Smooth muscle cell of the brain vasculature (primary cell): ENCODE data around the gene GPC6.
A peak's percentile ranks its signal among the peaks of the same experiment; 100 is the strongest.

ENCODE experiments used
- DNase-seq: peaks from one replicate; pipeline ENCODE4 v3.0.0-alpha.2; 2012; ENCODE audit warnings: low read depth, low spot score

GPC6 gene

DNA sequence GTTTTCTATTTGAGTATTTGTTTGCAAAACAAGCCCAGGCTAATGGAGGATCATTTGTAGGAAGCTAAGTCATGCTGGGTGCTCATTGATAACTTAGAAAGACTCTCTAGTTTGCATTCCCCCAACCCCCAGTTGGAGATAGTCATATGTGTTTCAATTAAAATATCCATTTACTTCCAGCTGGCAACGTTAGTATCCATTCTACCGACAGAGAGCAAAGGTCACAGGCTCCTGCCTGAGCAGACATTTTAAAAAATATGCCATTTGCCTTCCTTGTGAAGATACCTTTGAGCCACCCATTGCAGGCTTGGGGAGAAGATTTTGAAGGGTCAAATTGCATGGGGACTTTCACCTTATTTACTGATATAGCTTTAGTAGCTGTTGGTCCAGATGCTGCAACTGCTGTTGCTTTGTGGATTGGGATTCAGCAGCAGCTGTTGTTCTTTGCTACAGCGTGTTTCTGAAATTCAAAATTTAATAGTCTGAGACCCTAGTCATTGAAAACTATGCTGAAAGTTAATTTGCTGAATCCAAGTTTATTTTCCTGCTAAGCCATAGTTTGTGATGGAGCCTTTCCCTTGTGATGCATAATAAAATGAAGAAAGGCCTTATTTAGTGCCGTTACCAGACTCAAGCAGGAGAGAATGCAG, 335.1 kb downstream of the GPC6 start:
- no peak for DNase-seq

- no peak for DNase-seq
Measured at GRCh38 chr13:93562676-93563075, 336.1 kb downstream of the GPC6 start.

DNA sequence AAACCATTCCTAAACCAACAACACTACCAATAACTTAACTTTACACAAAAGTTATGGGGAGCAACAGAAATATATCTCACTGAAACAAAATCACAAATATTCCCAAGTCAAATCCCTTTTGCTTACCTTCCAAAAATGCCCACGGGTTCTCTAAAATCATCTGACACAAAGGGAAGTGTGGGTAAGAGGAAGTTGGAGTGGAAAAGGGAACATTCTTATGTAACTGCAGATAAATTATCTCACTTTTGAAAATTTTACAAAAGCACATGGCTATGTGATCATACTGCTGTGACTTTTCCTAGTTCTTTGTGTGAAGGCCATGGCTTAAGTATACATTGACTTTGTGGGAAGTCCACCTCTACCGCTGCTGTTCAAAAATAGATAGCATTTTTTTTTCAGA, 350.5 kb downstream of the GPC6 start:
- no peak for DNase-seq

DNA sequence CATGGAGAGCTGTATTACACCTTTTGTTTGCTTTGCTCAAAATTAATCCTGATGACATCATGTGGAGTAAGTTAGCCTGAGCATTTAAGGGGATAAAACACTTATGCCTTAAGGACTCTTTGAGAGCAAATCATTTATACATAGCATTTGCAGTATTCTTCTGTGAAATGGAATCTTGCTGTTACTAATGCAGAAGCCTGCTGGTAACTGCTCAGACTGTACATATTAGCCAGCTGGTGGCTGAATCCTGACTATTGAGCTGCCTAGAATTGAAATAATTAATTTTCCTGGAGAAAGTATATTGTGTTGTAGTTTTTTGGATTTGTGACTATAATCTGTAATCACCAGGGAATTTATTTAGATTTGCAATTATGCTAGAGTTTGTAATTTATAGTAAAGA, 363.2 kb downstream of the GPC6 start:
- DNase-seq: no peak

- no peak for DNase-seq
Measured at GRCh38 chr13:93603043-93603442, 376.4 kb downstream of the GPC6 start.

- no peak for DNase-seq
Measured at GRCh38 chr13:93614776-93615175, 388.2 kb downstream of the GPC6 start.

GRCh38 chr13:93620181-93620765, 393.7 kb downstream of the GPC6 start:
- DNase-seq: no peak

GRCh38 chr13:93621051-93621450, 394.4 kb downstream of the GPC6 start:
- no peak for DNase-seq

DNA sequence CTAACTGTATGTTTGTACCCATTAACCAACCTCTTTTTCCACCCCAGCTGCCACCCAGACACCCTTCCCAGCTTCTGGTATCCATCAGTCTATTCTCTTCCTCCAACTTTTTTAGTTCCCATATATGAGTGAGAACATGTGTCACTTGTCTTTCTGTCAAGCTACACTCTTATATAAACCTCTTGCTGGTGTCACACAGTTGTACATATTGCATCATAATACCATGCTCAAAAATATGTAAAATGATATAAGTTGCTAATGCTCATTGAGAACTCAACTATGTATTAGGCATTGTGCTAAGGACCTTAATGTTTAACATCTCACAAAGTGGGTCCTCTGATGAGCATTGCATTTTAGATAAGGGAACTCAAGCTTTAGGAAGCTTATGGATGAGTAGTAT, 395.4 kb downstream of the GPC6 start:
- no peak for DNase-seq

- no peak for DNase-seq
Measured at GRCh38 chr13:93624311-93624777, 397.7 kb downstream of the GPC6 start.

GRCh38 chr13:93625536-93625935, 398.9 kb downstream of the GPC6 start:
- no peak for DNase-seq

GRCh38 chr13:93628136-93628797, 401.7 kb downstream of the GPC6 start:
- DNase-seq: no peak

DNA sequence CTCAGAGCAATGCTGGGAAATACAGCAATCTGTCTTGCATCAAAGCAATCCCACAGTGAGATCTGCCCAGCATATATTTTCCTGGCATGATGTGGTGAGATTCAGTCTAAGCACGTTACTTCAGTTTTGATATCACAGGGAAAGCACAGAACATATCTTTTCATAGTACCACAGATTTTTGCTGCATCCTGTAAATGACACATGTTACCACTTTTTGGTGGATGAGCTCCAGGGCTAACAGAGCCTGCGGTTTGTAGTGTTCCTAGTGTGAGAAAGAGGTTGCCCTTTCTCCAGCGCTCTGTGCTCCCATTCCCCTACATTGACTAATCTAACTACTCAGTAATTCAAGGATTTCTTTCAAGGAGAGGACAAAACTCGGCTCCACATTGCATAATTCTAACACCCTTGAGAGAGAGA, 409.0 kb downstream of the GPC6 start:
- DNase-seq: peak; percentile 6

DNA sequence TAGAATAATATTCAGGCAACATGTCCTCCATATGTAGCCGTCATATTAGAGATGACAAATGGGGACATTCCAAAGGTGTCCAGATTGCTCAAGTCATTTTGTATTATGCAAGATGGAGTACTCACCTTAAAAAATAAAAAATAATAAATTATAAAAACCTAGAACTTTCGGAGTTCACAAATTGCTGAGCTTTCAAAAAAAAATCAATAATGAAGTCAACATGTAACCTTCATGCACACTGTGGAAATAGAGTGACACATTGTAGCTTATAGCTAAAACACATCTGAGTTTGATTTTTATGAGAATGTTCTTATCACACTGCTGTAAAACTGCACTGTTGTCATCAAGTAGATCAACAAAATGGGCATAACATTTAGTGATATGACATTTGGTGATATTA, 411.2 kb downstream of the GPC6 start:
- no peak for DNase-seq

- DNase-seq: no peak
Measured at GRCh38 chr13:93640452-93640851, 413.8 kb downstream of the GPC6 start.

- no peak for DNase-seq
Measured at GRCh38 chr13:93646245-93646644, 419.6 kb downstream of the GPC6 start.

- DNase-seq: no peak
Measured at GRCh38 chr13:93649496-93649895, 422.9 kb downstream of the GPC6 start.

DNA sequence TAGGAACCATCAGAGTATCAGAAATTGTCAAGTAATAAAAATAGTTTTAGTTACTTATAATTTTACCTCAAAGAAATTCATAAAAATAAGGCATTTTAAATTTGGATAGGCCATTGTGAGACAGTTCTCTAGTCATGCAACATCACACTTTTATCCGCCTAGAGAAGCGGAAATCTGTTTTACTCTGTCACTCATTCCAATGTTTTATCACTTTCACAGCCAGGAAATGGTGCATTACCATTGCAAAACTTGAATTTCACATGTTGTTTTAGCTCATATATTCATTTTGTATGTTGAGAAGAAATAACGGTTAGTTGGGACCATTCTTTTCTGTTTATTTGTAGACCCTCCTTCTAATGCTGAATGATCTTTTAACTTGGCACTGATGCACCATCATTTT, 427.2 kb downstream of the GPC6 start:
- DNase-seq: no peak

GRCh38 chr13:93655154-93655553, 428.5 kb downstream of the GPC6 start:
- DNase-seq: no peak

DNA sequence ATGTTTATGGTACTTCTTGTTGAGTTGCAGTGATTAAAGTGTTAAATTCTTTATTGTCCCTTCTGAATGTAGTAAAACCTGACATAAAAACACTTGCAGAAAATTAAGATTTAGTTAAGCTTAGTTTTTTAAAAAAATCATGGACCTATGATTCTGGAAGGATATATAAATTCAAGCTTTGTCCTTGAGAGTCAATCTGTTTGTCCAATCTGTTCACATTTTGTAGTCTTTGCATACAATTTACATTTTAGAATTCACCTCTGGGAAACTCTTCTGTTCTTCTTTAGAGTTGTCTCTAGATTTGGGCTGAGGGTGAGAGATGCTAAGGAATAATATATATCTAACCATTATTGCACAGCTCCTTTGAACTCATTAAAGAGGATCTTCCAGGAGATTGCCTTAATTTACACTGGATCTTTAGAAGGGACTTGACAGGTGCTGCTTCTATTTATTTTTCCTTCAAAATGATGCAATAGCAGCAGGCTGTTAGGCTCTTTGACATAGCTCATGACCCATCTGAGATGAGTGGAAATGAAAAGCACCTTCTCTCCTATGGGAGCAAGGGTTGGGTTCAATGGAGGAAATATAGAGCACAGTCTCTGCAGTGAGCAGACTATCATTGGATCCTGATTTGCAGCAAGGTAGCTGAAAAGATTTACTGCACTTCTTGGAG, 433.9 kb downstream of the GPC6 start:
- DNase-seq: no peak

GRCh38 chr13:93670866-93671265, 444.3 kb downstream of the GPC6 start:
- DNase-seq: no peak

DNA sequence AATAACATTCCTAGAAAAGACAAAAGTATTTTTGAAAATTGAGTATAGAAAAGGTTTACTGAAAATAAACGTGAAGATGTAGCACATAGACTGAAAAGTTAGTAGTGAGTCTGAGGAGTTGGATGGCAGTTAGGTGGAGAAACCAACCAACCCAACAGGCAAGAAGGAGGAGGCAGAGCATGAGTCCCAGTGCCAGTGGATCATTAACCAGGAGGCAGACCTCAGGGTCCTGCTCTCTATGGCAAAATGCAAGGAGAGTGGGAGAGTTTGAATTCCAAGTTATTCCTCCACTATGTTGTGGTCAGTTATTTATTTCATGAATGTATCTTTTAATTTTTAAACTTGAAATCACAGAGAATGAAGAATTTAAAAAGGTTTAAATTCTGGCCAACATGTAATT, 446.4 kb downstream of the GPC6 start:
- DNase-seq: no peak

GRCh38 chr13:93673885-93674284, 447.3 kb downstream of the GPC6 start:
- no peak for DNase-seq
